Glutamatergic neuron (in vitro differentiated cells): ENCODE data around the gene TBC1D7. TPM values are rescaled to one million over a fixed set of nuclear protein-coding genes. Genes with fewer than 3 reads are reported as not detected.

Source experiments
- DNase-seq: peaks from one replicate; pipeline ENCODE4 v3.0.0; 2022
- H3K27ac Mint-ChIP-seq: one replicate; pipeline ENCODE4 v1.8.0; 2020; ENCODE audit warnings: mild to moderate bottlenecking, mixed read lengths, inconsistent platforms; ENCODE audit not compliant: unreplicated experiment
- H3K27me3 Mint-ChIP-seq: one replicate; pipeline ENCODE4 v1.8.0; 2020; ENCODE audit warnings: mild to moderate bottlenecking, moderate library complexity, mixed read lengths, inconsistent platforms; ENCODE audit not compliant: unreplicated experiment
- H3K36me3 Mint-ChIP-seq: one replicate; pipeline ENCODE4 v1.8.0; 2020; ENCODE audit warnings: mild to moderate bottlenecking, mixed read lengths, inconsistent platforms; ENCODE audit not compliant: unreplicated experiment
- H3K4me1 Mint-ChIP-seq: one replicate; pipeline ENCODE4 v1.8.0; 2020; ENCODE audit warnings: mild to moderate bottlenecking, low read depth, mixed read lengths, inconsistent platforms; ENCODE audit not compliant: unreplicated experiment
- H3K4me3 Mint-ChIP-seq: one replicate; pipeline ENCODE4 v1.8.0; 2020; ENCODE audit warnings: mild to moderate bottlenecking, mixed read lengths, inconsistent platforms; ENCODE audit not compliant: unreplicated experiment
- H3K9me3 Mint-ChIP-seq: one replicate; pipeline ENCODE4 v1.8.0; 2020; ENCODE audit warnings: mild to moderate bottlenecking, moderate library complexity, mixed read lengths, inconsistent platforms; ENCODE audit not compliant: unreplicated experiment
- total RNA-seq: library from RNA; stranded (reverse); fragmentation: NEBNext Ultra II Directional; extraction: Animal tissue kit (Norgen Biotek cat#: 25700); gene quantifications from one replicate; pipeline ENCODE4 v1.2.1, GENCODE V29; 2021; ENCODE audit not compliant: unreplicated experiment
- TF ChIP-seq, protein P1 (sequence below): fragments of 200-600 bp; sonication (generic); IDR thresholded peaks from one replicate; pipeline ENCODE4 v1.5.0; 2021; ENCODE audit not compliant: partially characterized antibody, unreplicated experiment

Gene TBC1D7
- total RNA-seq, 1 donor from 2014 or later, result 39.9 TPM

DNA sequence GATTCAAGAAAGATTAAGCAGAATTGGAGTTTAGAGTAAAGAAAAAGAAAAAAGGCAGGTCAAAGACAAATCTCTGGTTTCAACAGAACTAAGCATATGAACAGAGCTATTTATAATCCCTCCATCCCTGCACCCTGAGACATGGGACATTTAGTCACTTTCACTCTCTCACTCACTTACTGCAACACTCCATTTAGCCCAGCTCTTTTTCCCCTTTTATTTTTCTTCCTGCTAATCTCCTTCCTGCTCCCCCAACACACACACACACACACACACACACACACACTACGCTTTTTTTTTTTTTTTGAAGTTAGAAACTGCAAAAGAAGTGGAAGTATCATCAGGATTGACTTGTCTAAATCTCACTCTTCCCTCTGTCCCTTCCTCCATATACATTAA lies 45.1 kb upstream of the TBC1D7 start:
- H3K4me3 Mint-ChIP-seq, result no peak overlapping the region
- TF ChIP-seq, protein P1, sequence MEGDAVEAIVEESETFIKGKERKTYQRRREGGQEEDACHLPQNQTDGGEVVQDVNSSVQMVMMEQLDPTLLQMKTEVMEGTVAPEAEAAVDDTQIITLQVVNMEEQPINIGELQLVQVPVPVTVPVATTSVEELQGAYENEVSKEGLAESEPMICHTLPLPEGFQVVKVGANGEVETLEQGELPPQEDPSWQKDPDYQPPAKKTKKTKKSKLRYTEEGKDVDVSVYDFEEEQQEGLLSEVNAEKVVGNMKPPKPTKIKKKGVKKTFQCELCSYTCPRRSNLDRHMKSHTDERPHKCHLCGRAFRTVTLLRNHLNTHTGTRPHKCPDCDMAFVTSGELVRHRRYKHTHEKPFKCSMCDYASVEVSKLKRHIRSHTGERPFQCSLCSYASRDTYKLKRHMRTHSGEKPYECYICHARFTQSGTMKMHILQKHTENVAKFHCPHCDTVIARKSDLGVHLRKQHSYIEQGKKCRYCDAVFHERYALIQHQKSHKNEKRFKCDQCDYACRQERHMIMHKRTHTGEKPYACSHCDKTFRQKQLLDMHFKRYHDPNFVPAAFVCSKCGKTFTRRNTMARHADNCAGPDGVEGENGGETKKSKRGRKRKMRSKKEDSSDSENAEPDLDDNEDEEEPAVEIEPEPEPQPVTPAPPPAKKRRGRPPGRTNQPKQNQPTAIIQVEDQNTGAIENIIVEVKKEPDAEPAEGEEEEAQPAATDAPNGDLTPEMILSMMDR, result no peak
- peaks cover 3% of the 10 kb centered on the region for H3K4me1 Mint-ChIP-seq
- H3K9me3 Mint-ChIP-seq, result peaks cover 3% of the 10 kb centered on the region
- DNase-seq, result no peak
- no peak overlapping the region for H3K27ac Mint-ChIP-seq
- H3K27me3 Mint-ChIP-seq, result no peaks in the 10 kb centered on the region
- H3K36me3 Mint-ChIP-seq, result no peaks in the 10 kb centered on the region

DNA sequence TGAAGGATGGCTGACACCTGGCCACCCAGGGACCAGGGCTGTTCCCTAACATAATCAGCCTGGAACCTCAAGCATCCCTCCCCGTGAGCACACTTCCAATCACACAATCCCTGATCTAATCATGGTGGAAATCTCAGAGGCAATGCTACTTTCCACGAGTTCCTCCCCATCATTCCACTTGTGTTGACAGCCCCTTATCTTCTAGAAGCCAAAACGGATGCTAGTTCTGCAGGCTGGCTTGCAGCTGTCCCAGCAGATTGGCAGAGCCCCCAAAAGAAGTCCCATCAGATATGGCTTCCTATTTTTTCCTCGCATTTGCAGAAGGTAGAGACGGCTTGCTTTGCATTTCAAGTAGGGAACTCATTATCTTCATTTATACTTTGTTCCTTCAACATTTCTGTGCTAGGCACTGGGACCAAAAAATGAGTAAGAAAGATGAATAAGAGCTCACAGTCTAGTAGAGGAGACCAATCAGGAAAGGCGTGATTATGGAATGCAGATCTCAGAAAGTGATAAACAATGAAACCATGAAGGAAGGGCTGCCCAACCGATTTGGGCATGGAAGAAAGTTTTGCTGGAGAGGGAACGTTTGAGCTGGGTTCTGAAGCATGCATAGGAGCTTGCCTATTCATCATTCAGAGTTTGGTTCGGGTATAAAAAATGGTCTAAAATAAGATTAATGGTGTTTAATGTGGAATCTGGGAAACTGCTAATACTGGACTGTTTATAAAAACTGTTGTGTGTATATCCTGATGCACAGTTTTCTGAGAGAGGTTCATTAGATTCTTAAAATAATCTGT lies 44.6 kb upstream of the TBC1D7 start:
- TF ChIP-seq, protein P1, result no peak
- Mint-ChIP-seq H3K27ac (no peak overlapping the region), H3K4me1 (peaks cover 3% of the 10 kb centered on the region), H3K27me3 (no peaks in the 10 kb centered on the region), H3K4me3 (no peak overlapping the region), H3K36me3 (no peaks in the 10 kb centered on the region), H3K9me3 (peaks cover 3% of the 10 kb centered on the region)
- no peak for DNase-seq

DNA sequence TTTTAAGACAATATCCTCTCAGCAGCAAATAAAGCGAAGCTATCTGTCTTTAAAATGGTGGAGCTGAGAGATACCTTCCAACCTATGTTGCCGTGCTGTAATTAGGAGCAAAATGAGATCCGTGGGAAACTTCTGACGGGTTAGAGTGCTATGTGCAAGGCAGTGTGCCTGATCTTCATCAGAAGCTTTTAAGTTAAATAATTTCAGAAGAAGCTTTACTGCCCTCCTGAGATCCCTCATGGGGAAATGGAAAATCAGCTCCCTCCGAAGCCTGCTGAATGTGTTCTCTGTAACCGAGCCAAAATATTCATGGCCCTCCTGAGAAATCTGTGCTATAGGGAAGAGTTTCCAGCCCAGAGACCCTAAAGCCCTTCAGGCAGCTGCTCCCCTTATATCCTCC lies 43.7 kb upstream of the TBC1D7 start:
- H3K4me3 Mint-ChIP-seq, result no peak overlapping the region
- no peaks in the 10 kb centered on the region for H3K27me3 Mint-ChIP-seq
- no peaks in the 10 kb centered on the region for H3K9me3 Mint-ChIP-seq
- TF ChIP-seq, protein P1, result no peak
- H3K36me3 Mint-ChIP-seq, result no peaks in the 10 kb centered on the region
- DNase-seq, result no peak
- no peak overlapping the region for H3K27ac Mint-ChIP-seq
- H3K4me1 Mint-ChIP-seq, result peaks cover 7% of the 10 kb centered on the region

DNA sequence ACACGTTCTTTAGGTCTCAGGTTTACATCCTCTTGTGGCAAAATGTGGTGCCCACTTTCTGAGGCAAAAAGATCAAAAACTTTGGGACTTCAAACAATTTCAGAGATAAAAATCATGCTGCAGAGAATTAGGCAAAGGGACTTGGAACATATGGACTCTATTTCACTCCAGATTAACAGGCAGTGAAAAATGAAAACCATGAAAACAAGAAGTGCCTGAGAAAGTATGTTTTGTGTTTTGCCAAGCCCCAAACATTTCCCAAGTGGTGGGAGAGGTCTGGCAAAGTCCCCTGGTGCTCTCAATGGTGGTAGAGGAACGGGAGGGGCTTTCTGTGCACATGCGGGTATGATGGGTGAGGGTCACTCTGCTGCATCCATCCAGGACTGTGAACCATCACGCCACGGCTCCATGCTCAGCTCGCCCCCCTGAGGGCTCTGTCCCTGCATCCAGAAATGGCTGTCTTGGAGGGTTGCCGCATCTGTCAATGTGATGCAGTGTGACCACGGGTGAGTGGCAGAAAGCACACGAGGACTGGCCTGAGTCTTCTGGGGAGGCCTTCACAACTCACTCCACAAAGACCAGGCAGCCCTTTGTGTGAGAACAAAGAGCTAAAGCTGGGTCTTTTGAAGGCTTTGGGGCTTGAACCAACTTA lies 43.2 kb upstream of the TBC1D7 start:
- H3K4me1 Mint-ChIP-seq, result peaks cover 7% of the 10 kb centered on the region
- H3K4me3 Mint-ChIP-seq, result no peak overlapping the region
- no peak overlapping the region for H3K27ac Mint-ChIP-seq
- TF ChIP-seq, protein P1, result no peak
- no peaks in the 10 kb centered on the region for H3K27me3 Mint-ChIP-seq
- no peak for DNase-seq
- H3K9me3 Mint-ChIP-seq, result no peaks in the 10 kb centered on the region
- H3K36me3 Mint-ChIP-seq, result no peaks in the 10 kb centered on the region

DNA sequence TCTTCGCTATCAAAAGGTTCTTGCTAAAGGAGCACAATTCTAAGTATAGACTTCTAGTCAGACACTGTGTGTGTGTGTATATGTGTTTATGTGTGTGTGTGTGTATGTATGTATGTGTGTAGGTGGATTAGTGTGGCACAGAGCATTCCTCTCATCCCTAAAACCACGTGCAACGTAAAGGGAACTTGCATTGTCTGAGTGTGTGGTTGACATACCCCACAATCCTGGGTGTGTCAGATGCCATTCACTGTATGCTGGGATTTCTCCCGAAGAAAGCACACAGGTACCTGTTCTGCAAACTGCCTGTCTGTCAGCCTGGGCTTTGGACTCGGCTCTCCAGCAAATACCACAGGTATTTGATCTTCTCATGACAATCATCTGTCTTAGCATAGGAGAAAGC lies 42.3 kb upstream of the TBC1D7 start:
- no peak for DNase-seq
- no peak overlapping the region for H3K4me3 Mint-ChIP-seq
- no peaks in the 10 kb centered on the region for H3K27me3 Mint-ChIP-seq
- TF ChIP-seq, protein P1, result no peak
- peaks cover 7% of the 10 kb centered on the region for H3K4me1 Mint-ChIP-seq
- no peaks in the 10 kb centered on the region for H3K36me3 Mint-ChIP-seq
- H3K9me3 Mint-ChIP-seq, result no peaks in the 10 kb centered on the region
- no peak overlapping the region for H3K27ac Mint-ChIP-seq
